ENCODE data around the gene ADARB2. TPM values are rescaled to one million over a fixed set of nuclear protein-coding genes. Genes with fewer than 3 reads are reported as not detected.

The ADARB2 gene
- total and polyA plus RNA-seq, 2 donors (not counting 1 experiment from before 2014, with no cell fraction given): not detected

- no peak overlapping the region for H2AFZ ChIP-seq (ENCODE audit: low read length)
- H3K4me1 ChIP-seq (ENCODE audit: control insufficient read depth, extremely low read depth, insufficient read depth, low read length): no peaks in the 10 kb centered on the region
- H3K79me2 ChIP-seq (ENCODE audit: control insufficient read depth, insufficient read depth, low read length): no peaks in the 10 kb centered on the region
- TF ChIP-seq, protein P1, sequence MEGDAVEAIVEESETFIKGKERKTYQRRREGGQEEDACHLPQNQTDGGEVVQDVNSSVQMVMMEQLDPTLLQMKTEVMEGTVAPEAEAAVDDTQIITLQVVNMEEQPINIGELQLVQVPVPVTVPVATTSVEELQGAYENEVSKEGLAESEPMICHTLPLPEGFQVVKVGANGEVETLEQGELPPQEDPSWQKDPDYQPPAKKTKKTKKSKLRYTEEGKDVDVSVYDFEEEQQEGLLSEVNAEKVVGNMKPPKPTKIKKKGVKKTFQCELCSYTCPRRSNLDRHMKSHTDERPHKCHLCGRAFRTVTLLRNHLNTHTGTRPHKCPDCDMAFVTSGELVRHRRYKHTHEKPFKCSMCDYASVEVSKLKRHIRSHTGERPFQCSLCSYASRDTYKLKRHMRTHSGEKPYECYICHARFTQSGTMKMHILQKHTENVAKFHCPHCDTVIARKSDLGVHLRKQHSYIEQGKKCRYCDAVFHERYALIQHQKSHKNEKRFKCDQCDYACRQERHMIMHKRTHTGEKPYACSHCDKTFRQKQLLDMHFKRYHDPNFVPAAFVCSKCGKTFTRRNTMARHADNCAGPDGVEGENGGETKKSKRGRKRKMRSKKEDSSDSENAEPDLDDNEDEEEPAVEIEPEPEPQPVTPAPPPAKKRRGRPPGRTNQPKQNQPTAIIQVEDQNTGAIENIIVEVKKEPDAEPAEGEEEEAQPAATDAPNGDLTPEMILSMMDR (conservative IDR thresholded peaks at IDR 0.05 in 1 of 2, IDR thresholded peaks at IDR 0.05 in 1 of 2; ENCODE audit: low read depth in 1 of 2, low read length in 2 of 2): no peak
- no peak for TF ChIP-seq EZH2 (IDR thresholded peaks at IDR 0.05; ENCODE audit: low read length, missing control alignments)
- no peak overlapping the region for H3K4me2 ChIP-seq (ENCODE audit: extremely low read depth, insufficient read depth, low read length)
- DNase-seq (ENCODE audit: low read depth in 2 of 2): no peak
- no peak overlapping the region for H3K27ac ChIP-seq (ENCODE audit: insufficient read depth, low read length)
- no peak overlapping the region for H3K4me3 ChIP-seq (replicated peaks in 1 of 4; ENCODE audit: control extremely low read depth in 1 of 4, insufficient read depth in 1 of 4, low read depth in 3 of 4, low read length in 4 of 4)
- H4K20me1 ChIP-seq (ENCODE audit: control insufficient read depth, extremely low read depth, insufficient read depth, low read length): no peaks in the 10 kb centered on the region
- H3K9me3 ChIP-seq (ENCODE audit: control insufficient read depth, insufficient read depth, low read depth, low read length): no peaks in the 10 kb centered on the region
- H3K27me3 ChIP-seq (ENCODE audit: control insufficient read depth, insufficient read depth, low read length): no peaks in the 10 kb centered on the region
- H3K36me3 ChIP-seq (ENCODE audit: control insufficient read depth, insufficient read depth, low read length): no peaks in the 10 kb centered on the region
- no peak overlapping the region for H3K9ac ChIP-seq (ENCODE audit: insufficient read depth, low read length)
Measured at GRCh38 chr10:1396297-1396635, 341.1 kb downstream of the ADARB2 start.

GRCh38 chr10:1395481-1396296 lies 341.6 kb downstream of the ADARB2 start:
- H3K9me3 ChIP-seq (ENCODE audit: control insufficient read depth, insufficient read depth, low read depth, low read length): no peaks in the 10 kb centered on the region
- H3K9ac ChIP-seq (ENCODE audit: insufficient read depth, low read length): no peak overlapping the region
- H3K4me1 ChIP-seq (ENCODE audit: control insufficient read depth, extremely low read depth, insufficient read depth, low read length): no peaks in the 10 kb centered on the region
- no peak overlapping the region for H2AFZ ChIP-seq (ENCODE audit: low read length)
- no peak for TF ChIP-seq EZH2 (IDR thresholded peaks at IDR 0.05; ENCODE audit: low read length, missing control alignments)
- TF ChIP-seq, protein P1 (conservative IDR thresholded peaks at IDR 0.05 in 1 of 2, IDR thresholded peaks at IDR 0.05 in 1 of 2; ENCODE audit: low read depth in 1 of 2, low read length in 2 of 2): no peak
- no peaks in the 10 kb centered on the region for H4K20me1 ChIP-seq (ENCODE audit: control insufficient read depth, extremely low read depth, insufficient read depth, low read length)
- no peak for DNase-seq (ENCODE audit: low read depth in 2 of 2)
- no peaks in the 10 kb centered on the region for H3K79me2 ChIP-seq (ENCODE audit: control insufficient read depth, insufficient read depth, low read length)
- H3K4me3 ChIP-seq (replicated peaks in 1 of 4; ENCODE audit: control extremely low read depth in 1 of 4, insufficient read depth in 1 of 4, low read depth in 3 of 4, low read length in 4 of 4): no peak overlapping the region
- no peak overlapping the region for H3K4me2 ChIP-seq (ENCODE audit: extremely low read depth, insufficient read depth, low read length)
- no peaks in the 10 kb centered on the region for H3K27me3 ChIP-seq (ENCODE audit: control insufficient read depth, insufficient read depth, low read length)
- no peaks in the 10 kb centered on the region for H3K36me3 ChIP-seq (ENCODE audit: control insufficient read depth, insufficient read depth, low read length)
- no peak overlapping the region for H3K27ac ChIP-seq (ENCODE audit: insufficient read depth, low read length)

DNA sequence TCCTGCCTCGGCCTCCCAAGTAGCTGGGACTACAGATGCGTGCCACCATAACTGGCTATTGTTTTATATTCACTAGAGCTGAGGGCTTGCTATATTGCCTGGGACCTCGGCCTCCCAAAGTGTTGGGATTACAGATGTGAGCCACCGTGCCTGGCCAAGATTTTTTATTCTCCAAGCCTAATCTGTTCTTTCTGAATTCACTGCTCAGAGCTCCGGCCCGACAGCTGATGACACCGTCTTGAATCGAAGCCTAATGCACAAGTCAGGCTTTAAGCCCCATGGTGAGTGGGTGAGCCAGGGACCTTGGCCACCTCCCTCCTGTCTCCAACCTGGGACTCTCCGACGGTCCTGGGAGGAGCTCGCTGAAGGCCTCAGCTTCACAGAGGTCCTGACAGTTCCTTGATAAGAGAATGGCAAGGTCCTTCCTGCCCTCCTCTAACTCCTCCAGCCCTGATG lies 342.3 kb downstream of the ADARB2 start:
- no peak overlapping the region for H3K4me2 ChIP-seq (ENCODE audit: extremely low read depth, insufficient read depth, low read length)
- no peaks in the 10 kb centered on the region for H3K36me3 ChIP-seq (ENCODE audit: control insufficient read depth, insufficient read depth, low read length)
- H3K4me1 ChIP-seq (ENCODE audit: control insufficient read depth, extremely low read depth, insufficient read depth, low read length): no peaks in the 10 kb centered on the region
- H3K79me2 ChIP-seq (ENCODE audit: control insufficient read depth, insufficient read depth, low read length): no peaks in the 10 kb centered on the region
- DNase-seq (ENCODE audit: low read depth in 2 of 2): no peak
- H4K20me1 ChIP-seq (ENCODE audit: control insufficient read depth, extremely low read depth, insufficient read depth, low read length): no peaks in the 10 kb centered on the region
- H3K9ac ChIP-seq (ENCODE audit: insufficient read depth, low read length): no peak overlapping the region
- no peak overlapping the region for H2AFZ ChIP-seq (ENCODE audit: low read length)
- TF ChIP-seq, protein P1 (conservative IDR thresholded peaks at IDR 0.05 in 1 of 2, IDR thresholded peaks at IDR 0.05 in 1 of 2; ENCODE audit: low read depth in 1 of 2, low read length in 2 of 2): no peak
- TF ChIP-seq EZH2 (IDR thresholded peaks at IDR 0.05; ENCODE audit: low read length, missing control alignments): no peak
- H3K9me3 ChIP-seq (ENCODE audit: control insufficient read depth, insufficient read depth, low read depth, low read length): no peaks in the 10 kb centered on the region
- no peak overlapping the region for H3K27ac ChIP-seq (ENCODE audit: insufficient read depth, low read length)
- H3K4me3 ChIP-seq (replicated peaks in 1 of 4; ENCODE audit: control extremely low read depth in 1 of 4, insufficient read depth in 1 of 4, low read depth in 3 of 4, low read length in 4 of 4): no peak overlapping the region
- no peaks in the 10 kb centered on the region for H3K27me3 ChIP-seq (ENCODE audit: control insufficient read depth, insufficient read depth, low read length)
